Memory B cell (primary cell): ENCODE measurements around the gene NAP1L4.

Source experiments
- ATAC-seq: fragments of 150-1000 bp; cut with Tn5 transposase; 2 replicates; pipeline ENCODE4 v1.10.0; 2021; ENCODE audit warnings: low read depth, mild to moderate bottlenecking, moderate library complexity
- DNase-seq, 2 donors: peaks; one replicate each; pipeline ENCODE4 v3.0.0; 2022; ENCODE audit warnings: low spot score in 2 of 2
- H3K27ac Mint-ChIP-seq: one replicate; pipeline ENCODE4 v1.8.0; 2022; ENCODE audit warnings: mild to moderate bottlenecking, moderate library complexity, mixed read lengths
- H3K27me3 Mint-ChIP-seq: one replicate; pipeline ENCODE4 v1.8.0; 2022; ENCODE audit warnings: mixed read lengths
- H3K36me3 Mint-ChIP-seq: one replicate; pipeline ENCODE4 v1.8.0; 2022; ENCODE audit warnings: mild to moderate bottlenecking, mixed read lengths
- H3K4me1 Mint-ChIP-seq: one replicate; pipeline ENCODE4 v1.8.0; 2022; ENCODE audit warnings: mixed read lengths
- H3K4me3 Mint-ChIP-seq: one replicate; pipeline ENCODE4 v1.8.0; 2022; ENCODE audit warnings: mild to moderate bottlenecking, moderate library complexity, mixed read lengths
- H3K9me3 Mint-ChIP-seq: one replicate; pipeline ENCODE4 v1.8.0; 2022; ENCODE audit warnings: mixed read lengths

Gene NAP1L4

GRCh38 chr11:3003396-3004231 is 11.5 kb upstream of the NAP1L4 start:
- DNase-seq (no peak), ATAC-seq (no peak)
- H3K36me3 Mint-ChIP-seq = peaks cover 22% of the 10 kb centered on the region
- no peak overlapping the region for H3K4me3 Mint-ChIP-seq
- no peak overlapping the region for H3K27ac Mint-ChIP-seq
- peaks cover 2% of the 10 kb centered on the region for H3K4me1 Mint-ChIP-seq
- H3K27me3 Mint-ChIP-seq = no peaks in the 10 kb centered on the region
- no peaks in the 10 kb centered on the region for H3K9me3 Mint-ChIP-seq

GRCh38 chr11:3002871-3003270 is 10.7 kb upstream of the NAP1L4 start:
- no peaks in the 10 kb centered on the region for H3K9me3 Mint-ChIP-seq
- peaks cover 22% of the 10 kb centered on the region for H3K36me3 Mint-ChIP-seq
- no peaks in the 10 kb centered on the region for H3K27me3 Mint-ChIP-seq
- H3K4me1 Mint-ChIP-seq = peaks cover 2% of the 10 kb centered on the region
- ATAC-seq = no peak
- H3K4me3 Mint-ChIP-seq = no peak overlapping the region
- no peak overlapping the region for H3K27ac Mint-ChIP-seq
- DNase-seq = no peak

- no peak for DNase-seq
- peaks cover 22% of the 10 kb centered on the region for H3K36me3 Mint-ChIP-seq
- H3K9me3 Mint-ChIP-seq = no peaks in the 10 kb centered on the region
- ATAC-seq = no peak
- H3K4me3 Mint-ChIP-seq = no peak overlapping the region
- no peaks in the 10 kb centered on the region for H3K27me3 Mint-ChIP-seq
- H3K4me1 Mint-ChIP-seq = peaks cover 2% of the 10 kb centered on the region
- no peak overlapping the region for H3K27ac Mint-ChIP-seq
Observed at GRCh38 chr11:3002351-3002861, 10.3 kb upstream of the NAP1L4 start.

GRCh38 chr11:3001496-3001895 is 9.4 kb upstream of the NAP1L4 start:
- DNase-seq = no peak
- Mint-ChIP-seq H3K4me3 (no peak overlapping the region), H3K9me3 (no peaks in the 10 kb centered on the region), H3K36me3 (peaks cover 22% of the 10 kb centered on the region), H3K27me3 (no peaks in the 10 kb centered on the region), H3K4me1 (peaks cover 2% of the 10 kb centered on the region), H3K27ac (no peak overlapping the region)
- ATAC-seq = no peak

GRCh38 chr11:3000032-3000961 is 8.2 kb upstream of the NAP1L4 start:
- DNase-seq = no peak
- H3K4me1 Mint-ChIP-seq = peaks cover 2% of the 10 kb centered on the region
- no peak for ATAC-seq
- peaks cover 18% of the 10 kb centered on the region for H3K36me3 Mint-ChIP-seq
- H3K27me3 Mint-ChIP-seq = no peaks in the 10 kb centered on the region
- H3K27ac Mint-ChIP-seq = no peak overlapping the region
- H3K9me3 Mint-ChIP-seq = no peaks in the 10 kb centered on the region
- H3K4me3 Mint-ChIP-seq = no peak overlapping the region

- H3K27ac Mint-ChIP-seq = no peak overlapping the region
- H3K4me3 Mint-ChIP-seq = no peak overlapping the region
- H3K4me1 Mint-ChIP-seq = peaks cover 2% of the 10 kb centered on the region
- DNase-seq (no peak), ATAC-seq (no peak)
- H3K9me3 Mint-ChIP-seq = no peaks in the 10 kb centered on the region
- no peaks in the 10 kb centered on the region for H3K27me3 Mint-ChIP-seq
- H3K36me3 Mint-ChIP-seq = peaks cover 16% of the 10 kb centered on the region
Observed at GRCh38 chr11:2999464-2999998, 7.4 kb upstream of the NAP1L4 start.

- Mint-ChIP-seq H3K27me3 (no peaks in the 10 kb centered on the region), H3K4me1 (peaks cover 2% of the 10 kb centered on the region), H3K4me3 (no peak overlapping the region), H3K36me3 (peaks cover 9% of the 10 kb centered on the region), H3K9me3 (no peaks in the 10 kb centered on the region), H3K27ac (no peak overlapping the region)
- DNase-seq (no peak), ATAC-seq (no peak)
Observed at GRCh38 chr11:2998073-2998850, 6.1 kb upstream of the NAP1L4 start.

GRCh38 chr11:2997406-2997805 is 5.3 kb upstream of the NAP1L4 start:
- peaks cover under 1% of the 10 kb centered on the region for H3K36me3 Mint-ChIP-seq
- ATAC-seq (no peak), DNase-seq (no peak)
- no peaks in the 10 kb centered on the region for H3K27me3 Mint-ChIP-seq
- no peaks in the 10 kb centered on the region for H3K9me3 Mint-ChIP-seq
- H3K27ac Mint-ChIP-seq = no peak overlapping the region
- H3K4me1 Mint-ChIP-seq = no peaks in the 10 kb centered on the region
- H3K4me3 Mint-ChIP-seq = no peak overlapping the region

- no peak for ATAC-seq
- Mint-ChIP-seq H3K36me3 (no peaks in the 10 kb centered on the region), H3K27me3 (no peaks in the 10 kb centered on the region), H3K27ac (no peak overlapping the region), H3K4me1 (no peaks in the 10 kb centered on the region), H3K9me3 (no peaks in the 10 kb centered on the region), H3K4me3 (no peak overlapping the region)
- no peak for DNase-seq
Observed at GRCh38 chr11:2996976-2997375, 4.8 kb upstream of the NAP1L4 start.

GRCh38 chr11:2995893-2996554 is 3.9 kb upstream of the NAP1L4 start:
- no peak overlapping the region for H3K4me3 Mint-ChIP-seq

GRCh38 chr11:2995031-2995561 is 3.0 kb upstream of the NAP1L4 start:
- H3K9me3 Mint-ChIP-seq = no peaks in the 10 kb centered on the region
- H3K4me1 Mint-ChIP-seq = peaks cover 8% of the 10 kb centered on the region
- no peak overlapping the region for H3K27ac Mint-ChIP-seq
- no peak overlapping the region for H3K4me3 Mint-ChIP-seq
- no peaks in the 10 kb centered on the region for H3K36me3 Mint-ChIP-seq
- DNase-seq (no peak), ATAC-seq (no peak)
- no peaks in the 10 kb centered on the region for H3K27me3 Mint-ChIP-seq

More at GRCh38 chr11:2995893-2996554, 3.9 kb upstream of the NAP1L4 start:
- Mint-ChIP-seq H3K27ac (no peak overlapping the region), H3K9me3 (no peaks in the 10 kb centered on the region), H3K36me3 (no peaks in the 10 kb centered on the region), H3K27me3 (no peaks in the 10 kb centered on the region), H3K4me1 (peaks cover 4% of the 10 kb centered on the region)
- no peak for ATAC-seq
- DNase-seq = no peak

- peak overlapping the region; percentile 3 for H3K4me3 Mint-ChIP-seq
Observed at GRCh38 chr11:2994336-2994730, 2.2 kb upstream of the NAP1L4 start.

GRCh38 chr11:2992997-2993325 is 832 bp upstream of the NAP1L4 start:
- ATAC-seq = no peak
- peak overlapping the region; percentile 95 for H3K27ac Mint-ChIP-seq
- peaks cover 26% of the 10 kb centered on the region for H3K4me1 Mint-ChIP-seq

More at GRCh38 chr11:2994336-2994730, 2.2 kb upstream of the NAP1L4 start:
- DNase-seq (no peak), ATAC-seq (no peak)
- Mint-ChIP-seq H3K36me3 (no peaks in the 10 kb centered on the region), H3K4me1 (peaks cover 14% of the 10 kb centered on the region), H3K27me3 (no peaks in the 10 kb centered on the region), H3K9me3 (no peaks in the 10 kb centered on the region), H3K27ac (no peak overlapping the region)

More at GRCh38 chr11:2992997-2993325, 832 bp upstream of the NAP1L4 start:
- no peak for DNase-seq
- Mint-ChIP-seq H3K36me3 (peaks cover 3% of the 10 kb centered on the region), H3K27me3 (no peaks in the 10 kb centered on the region), H3K9me3 (no peaks in the 10 kb centered on the region), H3K4me3 (peak overlapping the region; percentile 94)
